GM23248 (cell line): Measurements from ENCODE around the gene ACSF2.
"Not testable (repeated sequence)": the region's sequence is repeated elsewhere in the genome, so short reads cannot be mapped to it uniquely, and the experiment has no call there.

Experiments
- EZH2 ChIP-seq: fragments of 200-600 bp; sonication (generic); IDR thresholded peaks from 2 replicates; pipeline ENCODE4 v1.6.1; 2018; ENCODE audit warnings: antibody characterized with exemption, mild to moderate bottlenecking; ENCODE audit not compliant: insufficient read depth, poor library complexity, severe bottlenecking
- EZH2phosphoT487 ChIP-seq: fragments of 200-600 bp; sonication (generic); IDR thresholded peaks from 2 replicates; pipeline ENCODE4 v1.6.1; 2018; ENCODE audit warnings: antibody characterized with exemption, moderate library complexity, mild to moderate bottlenecking, low read depth; ENCODE audit not compliant: insufficient read depth

DNA sequence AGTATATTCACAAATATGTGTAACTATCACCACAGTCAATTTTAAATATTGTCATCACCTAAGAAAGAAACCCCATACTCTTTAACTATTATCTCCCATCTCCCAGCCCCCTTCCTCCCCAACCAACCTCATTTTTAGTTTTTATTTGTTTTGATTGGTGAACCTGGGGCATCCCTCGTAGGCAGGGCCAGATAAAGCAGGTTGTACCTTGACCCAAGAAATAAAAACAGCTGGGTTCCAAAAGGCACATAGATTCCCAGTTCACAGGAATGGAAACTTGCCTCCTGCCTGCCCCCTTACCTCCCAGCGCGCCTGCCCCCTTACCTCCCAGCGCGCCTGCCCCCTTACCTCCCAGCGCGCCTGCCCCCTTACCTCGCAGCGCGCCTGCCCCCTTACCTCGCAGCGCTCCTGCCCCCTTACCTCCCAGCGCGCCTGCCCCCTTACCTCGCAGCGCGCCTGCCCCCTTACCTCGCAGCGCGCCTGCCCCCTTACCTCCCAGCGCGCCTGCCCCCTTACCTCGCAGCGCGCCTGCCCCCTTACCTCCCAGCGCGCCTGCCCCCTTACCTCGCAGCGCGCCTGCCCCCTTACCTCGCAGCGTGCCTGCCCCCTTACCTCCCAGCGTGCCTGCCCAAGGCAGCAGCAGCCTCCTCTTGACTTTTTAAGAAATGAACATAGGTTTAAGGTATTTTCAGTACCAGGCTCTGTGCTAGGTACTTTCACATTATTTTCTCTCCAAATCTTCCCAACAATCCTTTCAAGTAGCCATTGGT, 49.9 kb downstream of the ACSF2 start:
- TF ChIP-seq EZH2, EZH2phosphoT487: not testable (repeated sequence)
